ENCODE results near the gene RERG.
"Not testable (repeated sequence)": the region's sequence is repeated elsewhere in the genome, so short reads cannot be mapped to it uniquely, and the experiment has no call there.

The RERG gene

GRCh38 chr12:15232959-15233358 lies 11.7 kb upstream of the RERG start:
- no peak overlapping the region for H3K4me3 ChIP-seq (replicated peaks in 1 of 2; ENCODE audit: low read depth in 2 of 2, low read length in 2 of 2)
- DNase-seq (ENCODE audit: low read depth in 2 of 2), result no peak
- TF ChIP-seq, protein P1, sequence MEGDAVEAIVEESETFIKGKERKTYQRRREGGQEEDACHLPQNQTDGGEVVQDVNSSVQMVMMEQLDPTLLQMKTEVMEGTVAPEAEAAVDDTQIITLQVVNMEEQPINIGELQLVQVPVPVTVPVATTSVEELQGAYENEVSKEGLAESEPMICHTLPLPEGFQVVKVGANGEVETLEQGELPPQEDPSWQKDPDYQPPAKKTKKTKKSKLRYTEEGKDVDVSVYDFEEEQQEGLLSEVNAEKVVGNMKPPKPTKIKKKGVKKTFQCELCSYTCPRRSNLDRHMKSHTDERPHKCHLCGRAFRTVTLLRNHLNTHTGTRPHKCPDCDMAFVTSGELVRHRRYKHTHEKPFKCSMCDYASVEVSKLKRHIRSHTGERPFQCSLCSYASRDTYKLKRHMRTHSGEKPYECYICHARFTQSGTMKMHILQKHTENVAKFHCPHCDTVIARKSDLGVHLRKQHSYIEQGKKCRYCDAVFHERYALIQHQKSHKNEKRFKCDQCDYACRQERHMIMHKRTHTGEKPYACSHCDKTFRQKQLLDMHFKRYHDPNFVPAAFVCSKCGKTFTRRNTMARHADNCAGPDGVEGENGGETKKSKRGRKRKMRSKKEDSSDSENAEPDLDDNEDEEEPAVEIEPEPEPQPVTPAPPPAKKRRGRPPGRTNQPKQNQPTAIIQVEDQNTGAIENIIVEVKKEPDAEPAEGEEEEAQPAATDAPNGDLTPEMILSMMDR (IDR thresholded peaks at IDR 0.05; ENCODE audit: low read depth, low read length), result no peak

- no peak overlapping the region for H3K4me3 ChIP-seq (replicated peaks in 1 of 2; ENCODE audit: low read depth in 2 of 2, low read length in 2 of 2)
- TF ChIP-seq, protein P1 (IDR thresholded peaks at IDR 0.05; ENCODE audit: low read depth, low read length), result no peak
- no peak for DNase-seq (ENCODE audit: low read depth in 2 of 2)
Observed at GRCh38 chr12:15231493-15231892, 10.3 kb upstream of the RERG start.

DNA sequence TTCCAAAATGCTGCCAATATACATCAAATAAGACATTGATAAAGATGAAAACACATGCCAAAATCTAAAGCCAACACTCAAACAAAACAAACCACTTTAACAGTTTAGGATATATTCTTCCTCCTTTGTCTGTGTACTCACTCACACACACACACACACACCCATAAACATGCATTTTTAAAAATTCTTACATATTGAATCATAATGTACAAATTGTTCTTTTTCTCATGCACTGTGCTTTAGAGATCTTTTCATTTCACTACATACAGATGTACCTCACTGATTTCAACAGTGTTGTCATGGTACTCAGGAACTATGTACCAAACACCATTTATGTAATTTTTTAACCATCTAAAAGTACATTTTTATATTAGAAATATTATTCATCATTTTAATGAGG lies 9.5 kb upstream of the RERG start:
- DNase-seq (ENCODE audit: low read depth in 2 of 2), result peak in 1 of 2 donors; percentile 80
- no peak overlapping the region for H3K4me3 ChIP-seq (replicated peaks in 1 of 2; ENCODE audit: low read depth in 2 of 2, low read length in 2 of 2)
- TF ChIP-seq, protein P1 (IDR thresholded peaks at IDR 0.05; ENCODE audit: low read depth, low read length), result no peak

DNA sequence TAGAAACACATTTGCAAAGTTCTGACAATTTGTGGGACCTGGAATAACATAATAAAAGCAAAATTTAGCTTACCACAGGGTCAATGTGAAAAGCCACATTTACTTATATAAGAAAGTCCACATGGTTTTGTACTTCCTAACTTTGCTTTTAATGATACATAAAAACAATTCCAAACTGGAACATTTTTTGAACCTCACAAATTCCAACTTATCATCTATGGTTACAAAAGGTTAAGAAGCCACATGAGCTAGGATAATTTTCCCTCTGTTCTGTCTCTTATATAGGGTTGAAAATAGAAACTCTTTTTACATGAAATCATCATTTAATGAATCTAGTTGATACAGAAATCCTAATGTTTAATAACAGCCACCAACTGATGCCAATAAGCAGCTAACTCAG lies 8.9 kb upstream of the RERG start:
- TF ChIP-seq, protein P1 (IDR thresholded peaks at IDR 0.05; ENCODE audit: low read depth, low read length), result no peak

DNA sequence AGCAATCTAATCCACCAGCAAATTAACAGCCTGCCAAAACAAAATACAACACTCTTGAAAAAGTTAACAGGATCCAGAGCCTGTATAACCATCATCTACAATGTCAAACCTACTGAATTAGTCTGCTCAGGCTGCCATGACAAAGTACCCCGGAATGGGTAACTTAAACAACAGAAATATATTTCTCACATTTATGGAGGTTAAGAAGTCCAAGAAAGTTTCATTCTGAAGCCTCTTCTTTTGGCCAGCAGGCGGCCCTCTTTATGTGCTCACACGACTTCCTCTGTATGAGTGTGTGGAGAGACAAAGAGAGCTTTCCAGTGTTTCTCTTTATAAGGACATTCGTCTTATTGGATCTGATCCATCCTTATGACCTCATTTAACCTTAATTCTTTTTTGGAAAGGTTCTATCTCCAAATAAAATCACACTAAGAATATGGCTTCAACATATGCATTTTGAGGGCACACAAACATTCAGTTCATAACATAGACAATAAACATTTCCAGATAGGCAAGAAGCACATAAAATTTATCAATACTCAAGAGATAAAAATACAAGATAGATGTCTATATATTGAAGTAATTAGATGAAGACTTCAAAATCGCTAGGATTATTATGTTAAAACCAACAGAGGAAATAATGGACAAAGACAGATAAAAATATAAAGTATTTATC lies 5.9 kb upstream of the RERG start:
- TF ChIP-seq, protein P1 (IDR thresholded peaks at IDR 0.05; ENCODE audit: low read depth, low read length), result peak; percentile 74
- H3K4me3 ChIP-seq (replicated peaks in 1 of 2; ENCODE audit: low read depth in 2 of 2, low read length in 2 of 2), result no peak overlapping the region
- peak; percentile 75 to 88 for DNase-seq (ENCODE audit: low read depth in 2 of 2)

More for the DNA sequence above, 8.9 kb upstream of the RERG start:
- H3K4me3 ChIP-seq (replicated peaks in 1 of 2; ENCODE audit: low read depth in 2 of 2, low read length in 2 of 2), result no peak overlapping the region
- DNase-seq (ENCODE audit: low read depth in 2 of 2), result peak in 1 of 2 donors; percentile 18

- H3K4me3 ChIP-seq (replicated peaks in 1 of 2; ENCODE audit: low read depth in 2 of 2, low read length in 2 of 2), result not testable (repeated sequence)
- DNase-seq (ENCODE audit: low read depth in 2 of 2), result peak in 1 of 2 donors; percentile 48
Observed at GRCh38 chr12:15225863-15226218, 4.6 kb upstream of the RERG start.

DNA sequence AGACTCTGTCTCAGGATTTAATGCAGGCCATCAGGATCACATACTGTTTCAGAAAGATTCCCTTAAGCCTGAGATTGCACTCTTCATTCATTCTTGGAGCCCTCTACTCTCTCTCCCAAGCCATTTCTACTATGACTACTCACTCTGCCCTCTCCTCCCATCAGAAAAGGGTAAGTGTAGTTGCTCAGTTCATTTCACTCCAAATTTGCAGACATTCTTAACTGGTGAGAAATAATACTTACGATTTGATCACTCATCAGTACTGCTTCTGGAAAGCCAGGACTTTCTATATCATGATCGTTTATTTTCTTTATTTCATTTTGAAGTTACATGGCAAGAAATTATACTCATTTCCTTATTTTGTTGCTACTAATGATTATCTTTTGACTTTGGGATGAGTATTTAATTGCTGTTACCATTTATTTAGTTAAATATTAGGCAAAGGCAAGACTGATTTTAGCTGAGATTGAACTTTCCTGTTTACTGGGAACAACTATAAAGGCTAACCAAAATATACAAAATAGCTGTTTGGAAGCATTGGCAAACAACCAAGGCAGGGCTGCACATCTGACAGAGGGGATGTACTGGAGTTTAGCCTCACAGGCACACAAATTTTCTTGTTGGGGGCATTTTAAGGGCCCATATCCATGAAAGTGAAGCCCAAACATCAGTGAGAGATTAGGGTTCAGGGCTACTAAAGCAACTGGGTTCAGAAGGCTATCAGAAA lies 4.1 kb upstream of the RERG start:
- peak in 1 of 2 donors; percentile 50 for DNase-seq (ENCODE audit: low read depth in 2 of 2)
- no peak overlapping the region for H3K4me3 ChIP-seq (replicated peaks in 1 of 2; ENCODE audit: low read depth in 2 of 2, low read length in 2 of 2)
- TF ChIP-seq, protein P1 (IDR thresholded peaks at IDR 0.05; ENCODE audit: low read depth, low read length), result no peak
